Endothelial cell (in vitro differentiated cells): ENCODE measurements around the gene DNAJC19. TPM values are rescaled to one million over a fixed set of nuclear protein-coding genes. Genes with fewer than 3 reads are reported as not detected.

Experiments used
- DNase-seq: peaks from one replicate; pipeline ENCODE4 v3.0.0; 2021; ENCODE audit warnings: low spot score
- H3K27ac Mint-ChIP-seq: one replicate; pipeline ENCODE4 v1.8.0; 2021; ENCODE audit warnings: mixed read lengths, inconsistent platforms; ENCODE audit not compliant: unreplicated experiment
- H3K27me3 Mint-ChIP-seq: one replicate; pipeline ENCODE4 v1.8.0; 2021; ENCODE audit warnings: mild to moderate bottlenecking, moderate library complexity, mixed read lengths, inconsistent platforms; ENCODE audit not compliant: unreplicated experiment
- H3K36me3 Mint-ChIP-seq: one replicate; pipeline ENCODE4 v1.8.0; 2021; ENCODE audit warnings: mild to moderate bottlenecking, low read depth, mixed read lengths, inconsistent platforms; ENCODE audit not compliant: unreplicated experiment
- H3K4me1 Mint-ChIP-seq: one replicate; pipeline ENCODE4 v1.8.0; 2021; ENCODE audit warnings: mild to moderate bottlenecking, mixed read lengths, inconsistent platforms; ENCODE audit not compliant: unreplicated experiment
- H3K4me3 Mint-ChIP-seq: one replicate; pipeline ENCODE4 v1.8.0; 2021; ENCODE audit warnings: mild to moderate bottlenecking, mixed read lengths, inconsistent platforms; ENCODE audit not compliant: unreplicated experiment
- H3K9me3 Mint-ChIP-seq: one replicate; pipeline ENCODE4 v1.8.0; 2021; ENCODE audit warnings: mixed read lengths, inconsistent platforms; ENCODE audit not compliant: unreplicated experiment
- total RNA-seq: library from RNA; stranded (reverse); fragmentation: NEBNext Ultra II Directional; extraction: Animal tissue kit (Norgen Biotek cat#: 25700); gene quantifications from one replicate; pipeline ENCODE4 v1.2.1, GENCODE V29; 2021; ENCODE audit not compliant: unreplicated experiment
- TF ChIP-seq, protein P1 (sequence below): fragments of 200-600 bp; sonication (generic); IDR thresholded peaks from one replicate; pipeline ENCODE4 v1.5.0; 2021; ENCODE audit warnings: antibody characterized with exemption; ENCODE audit not compliant: unreplicated experiment

DNAJC19 gene
- total RNA-seq, 1 donor from 2014 or later = 37.5 TPM

DNA sequence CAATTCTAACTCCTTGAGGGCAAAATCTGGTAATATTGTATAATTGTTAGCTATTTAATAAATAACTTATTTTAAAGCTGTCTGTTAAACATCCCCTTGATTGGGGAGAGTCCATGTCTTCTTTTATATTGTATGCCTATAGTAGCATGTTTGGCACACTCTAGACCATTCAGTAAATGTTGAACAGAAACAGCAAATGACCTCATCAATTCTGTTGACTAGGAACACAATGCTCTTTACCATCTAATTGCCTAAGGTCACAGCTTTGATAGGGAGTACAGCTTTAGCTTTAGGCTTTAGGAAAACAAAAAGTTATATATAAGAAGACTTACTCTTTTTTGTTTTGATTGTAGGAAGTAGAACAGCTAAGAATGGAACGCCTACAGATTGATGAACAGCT lies 27.0 kb downstream of the DNAJC19 start:
- no peak for DNase-seq
- Mint-ChIP-seq H3K4me1 (no peaks in the 10 kb centered on the region), H3K27me3 (peaks cover 2% of the 10 kb centered on the region), H3K9me3 (no peaks in the 10 kb centered on the region), H3K36me3 (peaks cover 22% of the 10 kb centered on the region), H3K27ac (no peak overlapping the region), H3K4me3 (no peak overlapping the region)
- TF ChIP-seq, protein P1, sequence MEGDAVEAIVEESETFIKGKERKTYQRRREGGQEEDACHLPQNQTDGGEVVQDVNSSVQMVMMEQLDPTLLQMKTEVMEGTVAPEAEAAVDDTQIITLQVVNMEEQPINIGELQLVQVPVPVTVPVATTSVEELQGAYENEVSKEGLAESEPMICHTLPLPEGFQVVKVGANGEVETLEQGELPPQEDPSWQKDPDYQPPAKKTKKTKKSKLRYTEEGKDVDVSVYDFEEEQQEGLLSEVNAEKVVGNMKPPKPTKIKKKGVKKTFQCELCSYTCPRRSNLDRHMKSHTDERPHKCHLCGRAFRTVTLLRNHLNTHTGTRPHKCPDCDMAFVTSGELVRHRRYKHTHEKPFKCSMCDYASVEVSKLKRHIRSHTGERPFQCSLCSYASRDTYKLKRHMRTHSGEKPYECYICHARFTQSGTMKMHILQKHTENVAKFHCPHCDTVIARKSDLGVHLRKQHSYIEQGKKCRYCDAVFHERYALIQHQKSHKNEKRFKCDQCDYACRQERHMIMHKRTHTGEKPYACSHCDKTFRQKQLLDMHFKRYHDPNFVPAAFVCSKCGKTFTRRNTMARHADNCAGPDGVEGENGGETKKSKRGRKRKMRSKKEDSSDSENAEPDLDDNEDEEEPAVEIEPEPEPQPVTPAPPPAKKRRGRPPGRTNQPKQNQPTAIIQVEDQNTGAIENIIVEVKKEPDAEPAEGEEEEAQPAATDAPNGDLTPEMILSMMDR = no peak

DNA sequence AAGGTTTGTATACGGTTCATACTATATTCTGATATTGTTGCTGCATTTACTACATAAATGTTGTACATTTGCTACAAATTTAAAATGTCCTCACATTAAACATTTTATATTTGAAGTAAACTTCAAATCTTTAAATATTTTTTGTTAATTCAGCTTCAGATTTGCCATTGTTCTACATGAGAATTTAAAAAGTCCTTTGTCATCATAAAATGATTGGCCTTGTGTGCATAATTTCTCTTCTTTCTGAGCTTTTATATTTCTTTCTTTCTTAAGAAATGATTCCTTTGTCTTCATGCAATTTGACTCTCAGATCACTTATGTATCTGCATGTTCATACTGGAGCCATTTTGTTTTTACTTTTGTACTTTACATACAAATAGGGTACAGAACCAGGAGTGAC lies 28.0 kb downstream of the DNAJC19 start:
- H3K9me3 Mint-ChIP-seq = no peaks in the 10 kb centered on the region
- H3K4me3 Mint-ChIP-seq = no peak overlapping the region
- no peak overlapping the region for H3K27ac Mint-ChIP-seq
- H3K4me1 Mint-ChIP-seq = no peaks in the 10 kb centered on the region
- peaks cover 24% of the 10 kb centered on the region for H3K36me3 Mint-ChIP-seq
- TF ChIP-seq, protein P1 = no peak
- no peak for DNase-seq
- H3K27me3 Mint-ChIP-seq = peaks cover 2% of the 10 kb centered on the region

DNA sequence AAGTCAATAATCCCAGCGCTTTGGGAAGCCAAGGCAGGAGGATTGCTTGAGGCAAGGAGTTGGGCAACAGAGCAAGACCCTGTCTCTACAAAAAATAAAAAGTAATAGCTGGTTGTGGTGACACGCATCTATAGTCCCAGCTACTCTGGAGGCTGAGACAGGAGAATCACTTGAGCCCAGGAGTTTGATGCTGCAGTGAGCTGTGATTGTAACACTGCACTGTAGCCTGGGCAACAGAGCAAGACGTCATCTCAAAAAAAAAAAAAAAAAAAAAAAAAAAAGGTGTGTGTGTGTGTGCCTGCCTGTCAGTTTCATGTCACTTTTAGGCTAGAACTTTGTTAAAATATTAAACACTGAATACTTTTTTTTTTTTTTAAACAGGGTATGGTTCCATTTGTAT lies 28.4 kb downstream of the DNAJC19 start:
- Mint-ChIP-seq H3K27ac (no peak overlapping the region), H3K27me3 (peaks cover 2% of the 10 kb centered on the region), H3K4me1 (no peaks in the 10 kb centered on the region), H3K9me3 (no peaks in the 10 kb centered on the region), H3K36me3 (peaks cover 27% of the 10 kb centered on the region), H3K4me3 (no peak overlapping the region)
- no peak for DNase-seq
- TF ChIP-seq, protein P1 = no peak

DNA sequence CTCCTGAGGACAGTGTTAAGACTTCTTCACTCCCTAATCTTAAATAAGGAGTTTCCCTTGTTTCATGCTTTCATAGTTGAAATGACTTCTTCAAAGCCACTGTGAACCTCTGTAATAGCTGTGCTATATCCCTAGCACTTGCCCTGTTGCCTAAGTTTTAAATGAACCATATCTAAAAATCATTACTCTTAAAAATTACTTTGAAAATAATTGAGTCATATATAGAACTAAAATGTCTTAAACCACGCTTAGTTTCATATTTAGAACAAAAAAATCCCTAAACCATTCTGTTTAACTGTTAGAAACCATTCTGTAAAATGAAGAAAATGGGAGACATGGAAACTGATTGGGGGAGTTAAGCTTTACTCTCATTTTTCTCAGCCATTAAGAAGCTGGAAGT lies 29.8 kb downstream of the DNAJC19 start:
- no peaks in the 10 kb centered on the region for H3K4me1 Mint-ChIP-seq
- H3K27me3 Mint-ChIP-seq = peaks cover 2% of the 10 kb centered on the region
- H3K4me3 Mint-ChIP-seq = no peak overlapping the region
- DNase-seq = no peak
- TF ChIP-seq, protein P1 = no peak
- H3K27ac Mint-ChIP-seq = no peak overlapping the region
- peaks cover 28% of the 10 kb centered on the region for H3K36me3 Mint-ChIP-seq
- H3K9me3 Mint-ChIP-seq = no peaks in the 10 kb centered on the region

DNA sequence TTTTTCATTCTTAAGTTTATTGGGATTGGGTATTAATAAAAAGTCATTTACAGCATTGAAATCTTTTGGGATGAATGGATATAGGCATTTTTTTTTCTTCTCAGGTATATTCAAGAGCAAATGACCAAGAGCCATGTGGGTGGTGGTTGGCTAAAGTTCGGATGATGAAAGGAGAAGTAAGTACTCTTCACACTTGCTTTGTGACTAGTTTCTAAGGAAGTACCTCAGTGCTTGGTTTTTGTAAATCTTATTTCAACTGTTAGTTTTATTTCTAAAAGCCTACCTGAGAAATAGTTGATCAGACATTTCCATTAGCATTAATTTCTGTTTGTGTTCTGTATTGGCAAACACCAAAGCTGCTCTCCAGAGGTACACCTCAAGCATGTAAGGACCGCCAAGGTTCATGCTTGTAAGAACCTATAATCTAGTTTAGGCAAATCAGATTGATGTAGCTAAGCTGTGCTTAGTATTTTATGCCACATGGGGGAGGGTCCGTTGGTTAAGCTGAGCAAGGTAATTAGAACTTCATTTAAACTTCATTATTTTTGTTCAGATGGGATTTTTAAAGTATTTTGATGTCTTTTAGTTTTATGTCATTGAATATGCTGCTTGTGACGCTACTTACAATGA lies 41.7 kb downstream of the DNAJC19 start:
- Mint-ChIP-seq H3K9me3 (no peaks in the 10 kb centered on the region), H3K36me3 (peaks cover 12% of the 10 kb centered on the region), H3K27ac (no peak overlapping the region), H3K4me3 (no peak overlapping the region), H3K27me3 (peaks cover 1% of the 10 kb centered on the region), H3K4me1 (no peaks in the 10 kb centered on the region)
- TF ChIP-seq, protein P1 = no peak
- DNase-seq = no peak
